Keratinocyte (primary cell): ENCODE measurements around the gene SYNE1. TPM values are rescaled to one million over a fixed set of nuclear protein-coding genes. Genes with fewer than 3 reads are reported as not detected.

ENCODE experiments used
- DNase-seq: peaks from one replicate; pipeline ENCODE4 v3.0.0-alpha.2; 2011; ENCODE audit warnings: low read depth, missing footprints, low spot score
- FAIRE-seq: peaks from 2 replicates; lab custom pipeline; 2011; peaks lifted over from hg19 to GRCh38; lab: Jason Lieb, UNC
- H2AFZ ChIP-seq: 2 replicates; pipeline ENCODE4 v1.6.0; 2012; ENCODE audit warnings: low read length, control low read depth, inconsistent platforms; ENCODE audit not compliant: control insufficient read depth
- H3K27ac ChIP-seq: 2 replicates; pipeline ENCODE4 v1.5.1; 2011; ENCODE audit warnings: low read length; ENCODE audit not compliant: control insufficient read depth, insufficient read depth
- H3K27me3 ChIP-seq: 3 replicates; pipeline ENCODE4 v1.6.0; 2011; ENCODE audit warnings: low read length; ENCODE audit not compliant: control insufficient read depth, insufficient read depth; ENCODE audit errors: extremely low read depth
- H3K36me3 ChIP-seq, 2 experiments: 2 replicates in 1 of 2; 3 replicates in 1 of 2; pipeline ENCODE4 v1.5.1; 2011; ENCODE audit warnings: low read length in 2 of 2, mild to moderate bottlenecking in 1 of 2; ENCODE audit not compliant: control insufficient read depth in 2 of 2, insufficient read depth in 2 of 2; ENCODE audit errors: extremely low read depth in 1 of 2
- H3K4me1 ChIP-seq: 3 replicates; pipeline ENCODE4 v1.5.1; 2011; ENCODE audit warnings: low read length; ENCODE audit not compliant: control insufficient read depth, insufficient read depth; ENCODE audit errors: extremely low read depth
- H3K4me2 ChIP-seq: 3 replicates; pipeline ENCODE4 v1.6.0; 2011; ENCODE audit warnings: low read depth, low read length; ENCODE audit not compliant: control insufficient read depth, insufficient read depth; ENCODE audit errors: extremely low read depth
- H3K4me3 ChIP-seq, 3 experiments: fragments of 200-600 bp in 1 of 3; sonication (generic) in 1 of 3; 2 replicates in 2 of 3; 3 replicates in 1 of 3; pipeline ENCODE4 v1.5.1; 2011 to 2016; ENCODE audit warnings: low read length in 3 of 3, mild to moderate bottlenecking in 3 of 3, control low read depth in 2 of 3, inconsistent platforms in 1 of 3, low read depth in 1 of 3, mixed read lengths in 1 of 3, mixed run types in 1 of 3, moderate library complexity in 1 of 3; ENCODE audit not compliant: control insufficient read depth in 2 of 3, insufficient read depth in 2 of 3; ENCODE audit errors: extremely low read depth in 1 of 3
- H3K79me2 ChIP-seq: 2 replicates; pipeline ENCODE4 v1.6.0; 2012; ENCODE audit warnings: low read length; ENCODE audit not compliant: control insufficient read depth, insufficient read depth
- H3K9ac ChIP-seq: 3 replicates; pipeline ENCODE4 v1.6.0; 2011; ENCODE audit warnings: low read length; ENCODE audit not compliant: control insufficient read depth, insufficient read depth; ENCODE audit errors: extremely low read depth
- H3K9me1 ChIP-seq: 3 replicates; pipeline ENCODE4 v1.6.0; 2011; ENCODE audit warnings: low read length; ENCODE audit not compliant: control insufficient read depth, insufficient read depth; ENCODE audit errors: extremely low read depth
- H3K9me3 ChIP-seq: 2 replicates; pipeline ENCODE4 v1.5.1; 2012; ENCODE audit warnings: low read depth, low read length; ENCODE audit not compliant: control insufficient read depth
- H4K20me1 ChIP-seq: 3 replicates; pipeline ENCODE4 v1.6.0; 2011; ENCODE audit warnings: low read length; ENCODE audit not compliant: control insufficient read depth, insufficient read depth; ENCODE audit errors: extremely low read depth
- CTCF ChIP-seq, 3 experiments: IDR thresholded peaks in 1 of 3; conservative IDR thresholded peaks in 1 of 3; optimal IDR thresholded peaks in 1 of 3; 2 replicates in 2 of 3; 3 replicates in 1 of 3; pipeline versions ENCODE3 to v1.5.1; 2011; ENCODE audit warnings: low read length in 3 of 3, mild to moderate bottlenecking in 3 of 3, moderate library complexity in 2 of 3, control low read depth in 1 of 3, inconsistent platforms in 1 of 3; ENCODE audit not compliant: insufficient read depth in 2 of 3; ENCODE audit errors: extremely low read depth in 1 of 3
- EZH2 ChIP-seq: IDR thresholded peaks from one replicate; pipeline ENCODE4 v1.6.1; 2012; ENCODE audit warnings: inconsistent platforms, mild to moderate bottlenecking, low read length, moderate library complexity
- dilution Hi-C: fragments of 300-500 bp; cut with MboI; formaldehyde crosslinking; loops from one replicate; pipeline ENCODE4 v1.7.0; 2020; ENCODE audit warnings: low sequenced_read_pairs; ENCODE audit not compliant: extremely low pct_ligation_motif_present
- polyA plus RNA-seq, 5 experiments: library from polyadenylated mRNA; depleted of rRNA in 3 of 5; stranded (reverse) in 3 of 5; stranded (forward) in 1 of 5; unstranded in 1 of 5; fragments of >200 nt; gene quantifications; 1 replicate in 1 of 5; 2 replicates in 3 of 5; 3 replicates in 1 of 5; pipeline versions ENCODE4 v1.2.1 to v1.2.3, GENCODE V29; 2011 to 2012; ENCODE audit warnings: missing spikeins in 2 of 5, low read depth in 1 of 5, low replicate concordance in 1 of 5

SYNE1 gene
- polyA plus RNA-seq, 1 donor (not counting 4 experiments of a cell fraction or from before 2014, with no cell fraction given) = 4.0 TPM

GRCh38 chr6:152240436-152240835, 396.7 kb downstream of the SYNE1 start:
- no peak overlapping the region for H3K9ac ChIP-seq
- H3K79me2 ChIP-seq = no peaks in the 10 kb centered on the region
- FAIRE-seq (no peak), DNase-seq (no peak)
- dilution Hi-C loops = no loop called here
- no peak overlapping the region for H3K4me3 ChIP-seq
- H4K20me1 ChIP-seq = no peaks in the 10 kb centered on the region
- H3K27me3 ChIP-seq = no peaks in the 10 kb centered on the region
- H3K9me3 ChIP-seq = no peaks in the 10 kb centered on the region
- no peak for TF ChIP-seq EZH2
- TF ChIP-seq CTCF (optimal IDR thresholded peaks at IDR 0.05 in 1 of 3, IDR thresholded peaks at IDR 0.05 in 1 of 3, conservative IDR thresholded peaks at IDR 0.05 in 1 of 3; ENCODE audit: extremely low read depth in 1 of 3, insufficient read depth in 2 of 3, low read length in 3 of 3) = no peak
- no peak overlapping the region for H3K27ac ChIP-seq
- no peaks in the 10 kb centered on the region for H3K4me1 ChIP-seq
- H3K4me2 ChIP-seq = no peak overlapping the region
- H2AFZ ChIP-seq = no peak overlapping the region
- no peaks in the 10 kb centered on the region for H3K36me3 ChIP-seq
- H3K9me1 ChIP-seq = no peaks in the 10 kb centered on the region

GRCh38 chr6:152236370-152237097, 400.6 kb downstream of the SYNE1 start:
- dilution Hi-C loops = no loop called here
- H3K79me2 ChIP-seq = no peaks in the 10 kb centered on the region
- no peaks in the 10 kb centered on the region for H3K4me1 ChIP-seq
- no peak for TF ChIP-seq CTCF (optimal IDR thresholded peaks at IDR 0.05 in 1 of 3, IDR thresholded peaks at IDR 0.05 in 1 of 3, conservative IDR thresholded peaks at IDR 0.05 in 1 of 3; ENCODE audit: extremely low read depth in 1 of 3, insufficient read depth in 2 of 3, low read length in 3 of 3)
- TF ChIP-seq EZH2 = no peak
- no peaks in the 10 kb centered on the region for H4K20me1 ChIP-seq
- H3K27ac ChIP-seq = no peak overlapping the region
- no peak overlapping the region for H3K4me3 ChIP-seq
- no peak overlapping the region for H3K9ac ChIP-seq
- DNase-seq (no peak), FAIRE-seq (no peak)
- H3K9me1 ChIP-seq = no peaks in the 10 kb centered on the region
- no peak overlapping the region for H3K4me2 ChIP-seq
- no peaks in the 10 kb centered on the region for H3K27me3 ChIP-seq
- no peaks in the 10 kb centered on the region for H3K9me3 ChIP-seq
- no peaks in the 10 kb centered on the region for H3K36me3 ChIP-seq
- no peak overlapping the region for H2AFZ ChIP-seq
